ENCODE results near the gene TBC1D25.
"Not testable (repeated sequence)": the region's sequence is repeated elsewhere in the genome, so short reads cannot be mapped to it uniquely, and the experiment has no call there.

The TBC1D25 gene

GRCh38 chrX:48523682-48524081 is 15.8 kb upstream of the TBC1D25 start:
- TF ChIP-seq CTCF (IDR thresholded peaks at IDR 0.05; ENCODE audit: extremely low read depth, missing control alignments): no peak
- no peak for DNase-seq (ENCODE audit: low spot score)

- not testable (repeated sequence) for DNase-seq (ENCODE audit: low spot score)
Measured at GRCh38 chrX:48525853-48526252, 13.7 kb upstream of the TBC1D25 start.

GRCh38 chrX:48530736-48531135 is 8.8 kb upstream of the TBC1D25 start:
- no peak for DNase-seq (ENCODE audit: low spot score)

GRCh38 chrX:48531358-48531959 is 8.1 kb upstream of the TBC1D25 start:
- no peak for DNase-seq (ENCODE audit: low spot score)
- no peak for TF ChIP-seq CTCF (IDR thresholded peaks at IDR 0.05; ENCODE audit: extremely low read depth, missing control alignments)

More at GRCh38 chrX:48530736-48531135, 8.8 kb upstream of the TBC1D25 start:
- no peak for TF ChIP-seq CTCF (IDR thresholded peaks at IDR 0.05; ENCODE audit: extremely low read depth, missing control alignments)

GRCh38 chrX:48532161-48532560 is 7.4 kb upstream of the TBC1D25 start:
- TF ChIP-seq CTCF (IDR thresholded peaks at IDR 0.05; ENCODE audit: extremely low read depth, missing control alignments): no peak
- no peak for DNase-seq (ENCODE audit: low spot score)

DNA sequence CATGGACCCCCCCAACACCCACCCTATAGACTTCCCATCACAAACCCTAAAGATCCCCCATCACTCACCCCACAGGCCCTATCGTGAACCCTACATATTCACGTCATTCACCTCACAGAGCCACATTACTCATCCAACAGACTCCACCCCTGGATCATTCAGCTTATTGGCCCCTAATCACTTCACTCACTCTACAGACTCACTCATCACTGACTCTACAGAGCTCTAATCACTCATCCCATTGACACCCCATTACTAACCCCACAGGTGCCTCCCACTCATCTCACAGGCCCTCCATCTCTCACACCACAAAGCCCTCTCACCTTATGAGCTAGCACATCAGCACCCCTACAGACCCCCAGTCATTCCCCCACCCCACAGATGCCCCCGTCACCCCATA is 6.3 kb upstream of the TBC1D25 start:
- DNase-seq (ENCODE audit: low spot score): no peak
- TF ChIP-seq CTCF (IDR thresholded peaks at IDR 0.05; ENCODE audit: extremely low read depth, missing control alignments): no peak

GRCh38 chrX:48538641-48539344 is 721 bp upstream of the TBC1D25 start:
- DNase-seq (ENCODE audit: low spot score): no peak
- no peak for TF ChIP-seq CTCF (IDR thresholded peaks at IDR 0.05; ENCODE audit: extremely low read depth, missing control alignments)

- no peak for TF ChIP-seq CTCF (IDR thresholded peaks at IDR 0.05; ENCODE audit: extremely low read depth, missing control alignments)
- DNase-seq (ENCODE audit: low spot score): peak; percentile 56
Measured at GRCh38 chrX:48540028-48540375, 488 bp downstream of the TBC1D25 start.
